Measurements from ENCODE around the gene OSBPL8.
A peak's percentile ranks its signal among the peaks of the same experiment; 100 is the strongest.
"Not testable (repeated sequence)": the region's sequence is repeated elsewhere in the genome, so short reads cannot be mapped to it uniquely, and the experiment has no call there.

OSBPL8 gene

GRCh38 chr12:76345569-76345968, 214.0 kb downstream of the OSBPL8 start:
- DNase-seq = no peak

DNA sequence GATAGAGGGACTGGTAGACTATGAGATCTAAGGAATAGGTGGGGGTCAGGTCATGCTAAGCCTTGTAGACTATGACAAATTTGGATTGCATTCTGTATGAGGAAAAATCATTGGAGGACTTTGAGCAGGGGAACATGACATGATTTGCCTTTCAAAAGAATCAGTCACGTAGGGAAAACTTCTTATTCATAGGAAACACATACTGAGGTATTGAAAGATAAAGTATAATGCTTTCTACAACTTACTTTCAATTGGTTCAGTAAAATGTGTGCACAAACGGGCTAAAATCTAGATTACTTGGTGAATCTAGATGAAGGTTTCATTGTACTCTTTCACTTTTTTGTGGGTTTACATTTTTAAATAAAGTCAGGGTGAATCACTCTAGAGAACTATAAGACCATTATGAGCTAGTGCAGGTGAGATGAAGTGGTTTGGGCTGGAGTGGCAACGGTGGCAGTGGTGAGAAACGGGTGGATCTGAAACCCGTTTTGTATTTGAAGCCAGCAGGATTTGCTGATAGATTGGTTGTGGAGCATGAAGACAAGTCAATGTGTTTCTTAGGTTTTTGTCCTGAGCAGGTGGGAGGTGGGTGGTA, 218.0 kb downstream of the OSBPL8 start:
- no peak for DNase-seq

GRCh38 chr12:76340680-76341435, 218.7 kb downstream of the OSBPL8 start:
- no peak for DNase-seq

DNA sequence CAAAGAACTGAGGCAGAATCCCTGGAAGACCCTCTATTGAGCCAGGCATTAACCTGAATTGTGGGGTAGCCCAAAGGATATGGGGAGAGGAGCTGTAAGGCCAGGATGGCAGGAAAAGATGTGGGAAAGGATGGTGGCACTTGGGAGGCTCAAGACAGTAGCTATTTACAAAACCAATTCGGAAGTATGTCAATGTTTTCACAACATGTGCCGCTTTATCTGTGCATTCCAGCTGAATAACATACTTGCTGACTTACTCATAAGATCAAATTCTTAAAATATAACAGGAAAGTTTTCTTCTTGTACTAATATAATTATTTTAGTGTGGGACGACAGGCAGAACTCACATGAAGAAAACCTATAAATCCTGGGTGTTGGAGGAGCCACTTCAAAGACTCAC, 222.0 kb downstream of the OSBPL8 start:
- no peak for DNase-seq

DNA sequence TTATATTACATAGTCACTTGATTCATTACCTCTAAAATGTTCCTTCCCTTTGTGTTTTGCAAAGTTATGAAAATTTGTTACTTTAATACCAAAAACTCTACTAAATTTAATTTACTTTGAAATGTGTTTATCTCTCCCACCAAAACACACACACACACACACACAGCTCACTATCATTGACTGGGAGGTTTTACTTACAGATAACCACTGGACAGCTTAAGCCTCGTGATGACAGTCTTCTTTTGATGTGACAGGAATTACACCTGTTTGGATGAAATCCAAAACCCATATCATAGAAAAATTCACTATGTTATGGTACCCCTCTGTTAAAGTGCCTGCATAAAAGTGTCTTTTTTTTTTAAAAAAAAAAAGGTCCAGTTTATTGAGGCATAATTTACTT, 227.0 kb downstream of the OSBPL8 start:
- no peak for DNase-seq

DNA sequence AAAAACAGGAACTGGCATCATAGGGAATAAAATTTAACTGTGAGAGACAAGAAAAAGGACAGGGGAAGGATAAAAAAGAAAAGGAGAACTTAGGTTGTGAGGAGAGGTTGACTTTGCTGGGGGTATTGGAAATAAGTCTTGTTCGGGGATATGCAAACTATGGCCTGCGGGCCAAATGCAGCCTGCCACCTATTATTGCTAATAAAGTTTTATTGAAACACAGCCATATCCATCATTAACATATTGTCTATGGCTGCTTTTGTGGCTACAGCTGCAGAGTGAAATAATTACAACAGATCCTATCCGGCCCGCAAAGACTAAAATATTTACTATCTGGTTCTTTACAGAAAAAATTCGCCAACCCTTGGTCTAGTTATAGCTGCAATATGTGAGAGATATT, 230.0 kb downstream of the OSBPL8 start:
- DNase-seq = no peak

DNA sequence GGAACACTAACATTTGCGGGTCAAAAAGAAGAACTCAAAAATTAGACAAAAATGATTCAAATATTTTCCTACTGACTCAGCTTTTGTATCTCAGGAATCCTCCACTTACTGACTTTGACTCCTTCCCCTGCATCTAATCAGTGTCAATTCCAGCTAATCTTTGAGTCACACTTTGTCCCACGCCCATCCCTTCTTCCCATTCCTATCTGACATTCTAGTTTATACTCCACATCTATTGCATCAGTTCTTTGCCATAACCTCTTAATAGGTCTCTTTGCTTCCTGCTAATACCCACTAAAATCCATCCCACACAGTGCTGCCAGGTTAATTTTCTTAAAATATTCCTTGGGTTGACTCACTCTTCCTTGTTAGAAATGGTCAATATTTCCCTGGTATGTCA, 230.4 kb downstream of the OSBPL8 start:
- DNase-seq = no peak

GRCh38 chr12:76319595-76320319, 239.8 kb downstream of the OSBPL8 start:
- not testable (repeated sequence) for DNase-seq

DNA sequence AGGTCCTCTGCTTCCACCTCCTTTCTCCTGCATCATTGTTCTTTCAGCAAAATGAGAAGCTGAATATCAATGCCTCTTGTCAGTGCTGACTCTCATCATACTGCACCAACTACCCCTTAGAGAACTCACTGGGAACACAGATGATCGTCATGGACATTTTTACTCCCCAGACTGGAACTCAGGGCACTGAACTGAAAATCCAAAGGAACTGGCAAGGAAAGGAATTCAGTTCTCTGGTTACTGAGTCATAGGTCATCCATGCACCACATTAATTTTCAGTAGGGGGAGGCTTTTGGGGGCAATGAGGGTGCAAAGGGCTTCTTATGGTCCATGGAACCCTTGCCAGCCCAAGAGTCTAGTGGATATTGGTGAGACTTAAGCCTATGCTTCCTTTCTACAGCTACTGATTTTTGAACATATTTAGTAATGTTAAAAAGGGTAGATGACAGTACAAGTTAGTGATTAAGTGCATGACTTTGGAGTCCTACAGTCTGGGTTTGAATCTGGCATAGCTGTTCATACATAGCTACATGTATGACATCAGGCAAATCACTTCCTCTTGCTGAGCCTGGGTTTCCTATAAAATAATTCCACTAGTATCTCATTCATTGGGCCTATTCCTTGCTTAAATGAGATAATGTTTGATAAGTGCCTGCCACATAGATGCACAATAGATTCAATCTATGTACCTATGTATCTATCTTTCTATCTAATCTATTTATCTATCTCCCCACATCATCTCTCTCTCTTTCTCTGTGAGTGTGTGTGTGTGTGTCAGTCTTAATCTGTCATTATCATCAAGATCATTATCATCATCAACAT, 240.6 kb downstream of the OSBPL8 start:
- DNase-seq = peak; percentile 29

DNA sequence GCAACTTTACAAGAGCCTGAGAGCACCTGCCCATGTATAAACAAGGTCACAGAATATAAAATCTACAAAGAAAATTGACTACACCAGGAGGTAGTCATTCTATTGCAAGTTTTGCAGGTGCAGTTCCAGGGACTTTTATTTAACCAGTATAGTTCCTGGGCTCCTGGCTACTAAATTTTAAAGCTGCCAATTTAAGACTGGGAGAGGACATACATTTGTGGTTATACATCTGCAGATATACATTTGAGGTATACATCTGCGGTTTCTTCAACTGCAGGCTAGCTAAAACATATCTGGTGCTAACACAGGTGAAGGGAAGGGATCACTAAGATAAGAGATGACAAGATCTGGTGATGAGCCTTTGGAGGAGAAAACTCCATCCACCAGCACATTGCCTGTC, 241.6 kb downstream of the OSBPL8 start:
- no peak for DNase-seq

- DNase-seq = no peak
These were observed 243.1 kb downstream of the OSBPL8 start for GRCh38 chr12:76316468-76316867.

GRCh38 chr12:76313299-76313698, 246.3 kb downstream of the OSBPL8 start:
- DNase-seq = peak; percentile 60

DNA sequence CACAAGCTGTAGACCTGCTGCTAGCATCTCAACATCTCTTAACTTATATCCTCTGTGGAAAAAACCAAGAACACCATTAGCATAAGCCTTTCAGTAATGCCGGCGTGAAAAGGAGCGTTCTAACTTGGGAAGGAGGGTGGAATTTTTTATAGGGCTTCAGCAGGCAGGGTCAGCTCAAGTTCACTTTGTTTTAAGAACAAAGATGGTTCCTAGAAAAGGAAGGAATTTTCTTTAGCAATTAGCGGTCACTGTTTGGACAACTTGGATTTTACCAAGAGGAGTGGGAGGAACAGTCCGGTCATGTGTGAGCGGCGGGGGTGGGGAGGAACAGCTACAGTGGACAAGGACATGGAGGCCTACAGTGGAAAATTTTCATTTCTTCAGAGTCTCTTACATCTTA, 247.3 kb downstream of the OSBPL8 start:
- peak; percentile 40 for DNase-seq

DNA sequence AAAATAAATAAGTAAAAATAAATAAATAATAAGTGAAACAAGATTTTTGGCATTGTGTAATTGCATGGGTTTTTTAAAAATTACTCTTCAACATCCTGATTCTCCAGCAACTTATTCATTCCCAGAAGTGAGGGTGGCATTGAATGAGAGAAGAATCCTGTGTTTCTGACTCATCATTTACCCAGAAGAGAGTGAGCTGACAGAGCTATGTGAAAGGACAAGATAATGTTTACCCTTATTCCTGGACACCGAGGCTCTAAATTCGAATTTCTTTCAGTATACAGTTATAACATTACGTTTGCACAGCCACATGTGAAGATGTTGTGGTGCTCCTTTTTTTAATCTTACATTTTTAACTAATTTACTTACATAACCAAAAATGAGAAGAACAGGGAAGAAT, 247.8 kb downstream of the OSBPL8 start:
- peak; percentile 5 for DNase-seq

- no peak for DNase-seq
These were observed 249.5 kb downstream of the OSBPL8 start for GRCh38 chr12:76310110-76310509.

DNA sequence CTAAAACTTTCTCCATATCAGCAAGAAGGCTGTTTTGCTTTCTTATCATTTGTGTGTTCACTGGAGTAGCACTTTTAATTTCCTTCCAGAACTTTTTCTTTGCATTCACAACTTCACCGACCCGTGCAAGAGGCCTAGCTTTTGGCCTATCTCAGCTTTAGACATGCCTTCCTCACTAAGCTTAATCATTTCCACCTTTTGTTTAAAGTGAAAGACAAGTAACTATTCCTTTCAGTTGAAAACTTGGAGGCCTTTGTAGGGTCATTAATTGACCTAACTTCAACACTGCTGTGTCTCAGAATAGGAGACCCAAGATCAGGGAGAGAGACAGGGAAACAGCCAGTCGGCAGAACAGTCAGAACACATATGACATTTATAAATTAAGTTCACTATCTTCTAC, 250.7 kb downstream of the OSBPL8 start:
- DNase-seq = no peak

DNA sequence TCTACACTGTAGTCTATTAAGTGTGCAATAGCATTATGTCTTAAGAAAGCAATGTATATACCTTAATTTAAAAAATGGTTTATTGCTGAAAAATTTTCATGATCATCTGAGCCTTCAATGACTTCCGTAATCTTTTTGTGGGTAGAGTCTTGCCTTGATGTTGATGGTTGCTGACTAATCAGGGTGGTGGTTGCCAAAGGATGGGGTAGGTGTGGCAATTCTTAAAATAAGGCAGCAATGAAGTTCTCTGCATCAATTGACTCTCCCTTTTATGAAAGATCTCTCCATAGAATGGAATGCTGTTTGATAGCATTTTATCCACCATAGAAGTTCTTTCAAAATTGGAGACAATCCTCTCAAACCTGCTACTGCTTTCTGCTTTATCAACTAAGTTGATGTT, 252.5 kb downstream of the OSBPL8 start:
- DNase-seq = no peak

- no peak for DNase-seq
These were observed 255.5 kb downstream of the OSBPL8 start for GRCh38 chr12:76303989-76304460.

- DNase-seq = no peak
These were observed 256.2 kb downstream of the OSBPL8 start for GRCh38 chr12:76303365-76303764.

Measured in islet precursor cell (in vitro differentiated cells).